Tongue (tissue), 2 donors: ENCODE results near the gene SCUBE3. TPM values are rescaled to one million over a fixed set of nuclear protein-coding genes. Genes with fewer than 3 reads are reported as not detected.
A peak's percentile ranks its signal among the peaks of the same experiment; 100 is the strongest.

Experiments
- DNase-seq: peaks from one replicate; pipeline ENCODE4 v3.0.0-alpha.2; 2015
- total RNA-seq: library from RNA; depleted of rRNA; stranded (reverse); fragments of >200 nt; gene quantifications from one replicate; pipeline ENCODE4 v1.2.3, GENCODE V29; 2014

SCUBE3 gene
- total RNA-seq, 1 donor from 2014 or later: 1.3 TPM

- DNase-seq: peak; percentile 81
These were observed 27.4 kb downstream of the SCUBE3 start for GRCh38 chr6:35240838-35241801.

GRCh38 chr6:35242486-35242885 lies 28.7 kb downstream of the SCUBE3 start:
- DNase-seq: no peak

GRCh38 chr6:35242906-35243305 lies 29.1 kb downstream of the SCUBE3 start:
- no peak for DNase-seq

GRCh38 chr6:35243386-35243958 lies 29.7 kb downstream of the SCUBE3 start:
- no peak for DNase-seq

GRCh38 chr6:35244551-35244950 lies 30.8 kb downstream of the SCUBE3 start:
- DNase-seq: no peak

- DNase-seq: no peak
These were observed 34.0 kb downstream of the SCUBE3 start for GRCh38 chr6:35247642-35248231.

GRCh38 chr6:35248300-35248699 lies 34.5 kb downstream of the SCUBE3 start:
- DNase-seq: no peak

- no peak for DNase-seq
These were observed 35.2 kb downstream of the SCUBE3 start for GRCh38 chr6:35248965-35249364.

GRCh38 chr6:35251949-35252348 lies 38.2 kb downstream of the SCUBE3 start:
- DNase-seq: no peak

GRCh38 chr6:35253249-35253648 lies 39.5 kb downstream of the SCUBE3 start:
- no peak for DNase-seq

GRCh38 chr6:35258336-35258735 lies 44.6 kb downstream of the SCUBE3 start:
- peak; percentile 19 for DNase-seq

- peak; percentile 73 for DNase-seq
These were observed 45.1 kb downstream of the SCUBE3 start for GRCh38 chr6:35258858-35259193.

GRCh38 chr6:35259194-35259947 lies 45.6 kb downstream of the SCUBE3 start, which contains the start of gene ZNF76:
Gene ZNF76, plus strand, starts transcription at chr6:35259735. Its CDS starts 21,417 bp downstream, at chr6:35281152.
- DNase-seq: peak; percentile 98

GRCh38 chr6:35259948-35260590 lies 46.3 kb downstream of the SCUBE3 start:
- peak; percentile 67 for DNase-seq

- DNase-seq: no peak
These were observed 47.1 kb downstream of the SCUBE3 start for GRCh38 chr6:35260591-35261570.

- DNase-seq: no peak
These were observed 48.8 kb downstream of the SCUBE3 start for GRCh38 chr6:35262596-35262995.

GRCh38 chr6:35264550-35265274 lies 51.0 kb downstream of the SCUBE3 start:
- DNase-seq: no peak

- no peak for DNase-seq
These were observed 51.8 kb downstream of the SCUBE3 start for GRCh38 chr6:35265523-35265922.

- no peak for DNase-seq
These were observed 53.7 kb downstream of the SCUBE3 start for GRCh38 chr6:35267446-35267845.

GRCh38 chr6:35267897-35268296 lies 54.1 kb downstream of the SCUBE3 start:
- no peak for DNase-seq
